Suprapubic skin (tissue), 4 donors: Measurements from ENCODE around the gene LGALS9.

Experiments
- CTCF ChIP-seq, 2 donors: fragments of 200-600 bp in 1 of 2; fragments of 450-650 bp in 1 of 2; sonication (generic) in 1 of 2; IDR thresholded peaks; one replicate each; pipeline ENCODE4 v1.5.1; 2016 to 2019; ENCODE audit warnings: antibody characterized with exemption in 2 of 2, mild to moderate bottlenecking in 1 of 2, moderate library complexity in 1 of 2
- EP300 ChIP-seq: sonication (generic); formaldehyde crosslinking; IDR thresholded peaks from one replicate; pipeline ENCODE4 v1.6.1; 2017; ENCODE audit warnings: antibody characterized with exemption
- POLR2A ChIP-seq, 2 donors: fragments of 450-650 bp; IDR thresholded peaks; one replicate each; pipeline ENCODE4 v1.6.1; 2017; ENCODE audit warnings: antibody characterized with exemption in 2 of 2, mild to moderate bottlenecking in 2 of 2, moderate library complexity in 2 of 2
- POLR2AphosphoS5 ChIP-seq, 3 donors: sonication (generic); formaldehyde crosslinking; IDR thresholded peaks; one replicate each; pipeline ENCODE4 v1.6.1; 2017; ENCODE audit warnings: antibody characterized with exemption in 3 of 3

DNA sequence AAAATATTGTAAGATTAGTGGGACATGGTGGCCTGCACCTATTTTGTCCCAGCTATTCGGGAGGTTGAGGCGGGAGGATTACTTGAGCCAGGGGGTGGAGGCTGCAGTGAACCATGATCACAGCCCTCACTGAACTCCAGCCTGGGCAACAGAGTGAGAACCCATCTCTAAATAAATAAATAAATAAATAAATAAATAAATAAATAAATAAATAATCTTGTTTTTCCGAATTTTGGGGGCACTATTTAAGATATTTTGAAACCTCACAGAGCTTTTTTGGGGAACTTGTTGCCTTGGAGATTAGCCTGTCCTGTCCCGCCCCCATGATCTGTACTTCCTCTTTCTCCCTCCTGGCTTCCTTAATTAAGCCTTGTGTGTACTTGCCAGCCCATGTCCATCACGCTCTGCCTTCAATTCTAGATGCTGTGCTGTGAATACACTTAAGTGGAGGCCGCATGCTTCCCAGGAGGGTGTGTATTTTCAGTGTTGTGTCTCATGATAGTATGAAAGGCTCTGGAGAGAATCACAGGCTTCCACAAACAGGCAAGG, 4.4 kb downstream of the LGALS9 start:
- TF ChIP-seq CTCF (IDR thresholded peaks at IDR 0.05), result no peak
- no peak for TF ChIP-seq POLR2A (IDR thresholded peaks at IDR 0.05)
- TF ChIP-seq POLR2AphosphoS5 (IDR thresholded peaks at IDR 0.05), result no peak
- no peak for TF ChIP-seq EP300
